ENCODE measurements around the gene CCR7.

CCR7 gene

DNA sequence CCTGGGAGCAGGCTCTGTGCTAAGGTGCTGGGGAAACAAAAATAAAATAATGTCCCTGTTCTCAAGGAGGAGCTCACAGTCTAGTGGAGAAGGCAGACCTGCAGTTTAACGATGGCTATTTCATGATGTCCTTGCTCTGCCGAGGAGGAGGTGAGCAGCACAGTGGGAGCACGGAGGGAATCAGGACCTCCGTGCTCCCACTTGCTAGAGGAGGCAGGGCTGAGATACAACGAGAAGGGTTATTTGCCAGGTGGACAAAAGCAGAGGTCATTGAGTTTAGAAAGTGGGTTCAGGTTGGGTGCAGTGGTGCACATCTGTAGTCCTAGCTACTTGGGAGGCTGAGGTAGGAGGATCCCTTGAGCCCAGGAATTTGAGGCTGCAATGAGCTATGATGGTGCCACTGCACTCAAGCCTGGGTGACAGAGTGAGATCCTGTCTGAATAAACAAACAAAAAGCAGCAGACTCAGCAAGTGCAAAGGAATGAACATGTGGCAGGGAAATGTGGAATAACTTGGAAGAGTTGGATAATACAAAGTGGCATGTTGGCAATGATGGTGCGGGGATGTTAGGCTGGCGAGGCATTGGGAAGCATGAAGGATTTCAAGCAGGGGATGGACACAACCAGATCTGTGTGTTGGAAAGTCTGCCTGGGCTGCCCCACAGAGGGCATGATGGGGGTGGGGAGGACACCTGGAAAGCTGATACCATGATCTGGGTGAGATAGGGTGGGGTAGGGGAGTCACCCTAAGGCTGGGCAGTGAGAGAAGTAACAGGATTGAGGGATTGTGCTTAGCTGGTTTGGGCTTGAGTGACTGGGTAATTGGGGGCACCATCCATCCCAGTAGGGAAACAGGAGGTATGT is 51.0 kb downstream of the CCR7 start:
- DNase-seq = no peak

DNA sequence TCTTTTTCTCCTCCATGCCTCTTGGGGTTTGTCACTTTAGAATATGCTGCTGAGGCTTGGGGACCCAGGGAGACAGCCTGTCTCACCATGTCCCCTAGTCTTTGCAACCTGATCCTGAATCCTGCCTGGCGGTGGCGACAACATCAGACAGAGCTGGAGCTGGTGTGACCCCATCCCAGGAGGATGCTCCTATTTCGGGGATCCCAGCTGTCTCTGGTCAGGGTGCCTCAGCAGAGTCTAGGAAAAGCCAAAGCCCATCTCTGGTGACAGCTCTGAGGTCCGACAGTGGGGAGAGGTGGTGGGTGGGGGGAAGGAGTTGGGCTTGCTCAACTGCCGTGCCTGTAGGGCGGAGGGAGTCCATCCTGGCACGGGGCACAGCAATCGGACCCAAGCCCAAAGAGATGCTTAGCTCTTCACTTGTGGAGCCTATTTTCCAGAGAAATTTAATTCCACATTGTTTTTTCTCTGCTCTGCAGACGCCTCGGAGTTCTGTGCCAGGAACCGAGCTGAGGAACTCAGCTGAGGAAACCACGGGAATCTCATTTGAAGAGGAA is 53.5 kb downstream of the CCR7 start:
- DNase-seq = no peak

DNA sequence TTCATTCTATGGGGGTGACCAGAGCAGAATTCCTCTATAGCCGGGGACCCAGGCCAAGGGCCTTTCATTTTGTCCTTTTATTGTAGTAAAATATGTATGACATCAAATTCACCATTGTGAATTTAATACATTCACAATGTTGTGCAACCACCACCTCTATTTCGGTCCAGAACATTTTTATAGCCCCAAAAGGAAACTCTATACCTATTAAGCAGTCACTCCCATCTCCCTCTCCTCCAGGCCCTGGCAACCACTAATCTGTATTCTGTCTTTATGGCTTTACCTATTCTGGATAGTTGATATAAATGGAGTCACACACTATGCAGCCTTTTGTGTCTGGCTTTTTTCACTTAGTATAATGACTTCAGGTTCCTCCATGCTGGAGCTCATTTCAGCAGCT is 54.1 kb downstream of the CCR7 start:
- DNase-seq = no peak

DNA sequence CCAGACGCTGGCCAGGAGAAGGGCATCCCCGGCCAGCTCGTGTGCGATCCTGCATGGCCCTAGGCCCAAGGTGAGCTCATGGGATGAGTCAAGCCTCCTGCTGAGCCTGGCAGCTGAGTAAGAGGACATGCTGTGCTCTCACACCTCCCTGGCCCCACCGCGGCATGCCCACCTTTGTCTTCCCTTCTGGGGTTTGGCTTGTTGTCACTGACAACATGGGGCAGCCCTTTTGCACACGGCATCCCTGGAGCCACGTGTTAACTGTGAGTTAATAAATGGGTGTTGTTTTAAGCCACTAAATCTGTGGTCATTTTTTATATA is 55.0 kb downstream of the CCR7 start:
- DNase-seq = no peak

DNA sequence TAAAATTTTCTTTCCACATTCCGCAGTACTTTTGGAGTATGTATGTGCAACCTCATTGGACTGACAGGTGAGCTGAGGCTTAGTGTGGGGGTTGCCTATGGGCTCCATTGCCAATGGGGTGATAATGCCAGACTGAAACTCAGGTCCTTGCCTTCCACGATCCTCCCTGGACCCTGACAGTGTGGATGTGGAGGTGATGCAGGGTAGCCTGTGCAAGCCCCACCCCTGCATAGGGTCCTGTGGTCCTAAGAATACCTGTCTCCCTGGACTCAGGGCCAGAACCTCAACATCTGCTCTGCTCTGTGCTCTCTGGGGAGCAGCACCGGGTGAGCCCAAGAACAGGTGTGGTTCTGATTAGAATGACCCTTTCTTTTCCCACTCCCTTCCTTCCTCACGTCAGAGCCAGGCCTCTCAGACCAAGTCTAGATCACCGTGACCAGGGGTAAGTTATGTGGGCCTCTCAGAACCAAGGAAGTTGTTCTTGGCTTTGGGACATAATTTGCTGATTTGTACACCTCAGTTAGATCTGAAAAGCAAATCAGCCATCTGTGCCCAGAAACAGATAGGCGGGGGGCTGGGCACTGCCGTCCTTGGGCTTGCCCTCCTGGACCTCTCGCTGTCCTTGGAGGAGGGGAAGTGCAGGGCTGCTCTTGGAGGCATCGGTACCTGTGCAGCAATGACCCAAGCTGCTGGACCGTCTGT is 55.5 kb downstream of the CCR7 start:
- no peak for DNase-seq

DNA sequence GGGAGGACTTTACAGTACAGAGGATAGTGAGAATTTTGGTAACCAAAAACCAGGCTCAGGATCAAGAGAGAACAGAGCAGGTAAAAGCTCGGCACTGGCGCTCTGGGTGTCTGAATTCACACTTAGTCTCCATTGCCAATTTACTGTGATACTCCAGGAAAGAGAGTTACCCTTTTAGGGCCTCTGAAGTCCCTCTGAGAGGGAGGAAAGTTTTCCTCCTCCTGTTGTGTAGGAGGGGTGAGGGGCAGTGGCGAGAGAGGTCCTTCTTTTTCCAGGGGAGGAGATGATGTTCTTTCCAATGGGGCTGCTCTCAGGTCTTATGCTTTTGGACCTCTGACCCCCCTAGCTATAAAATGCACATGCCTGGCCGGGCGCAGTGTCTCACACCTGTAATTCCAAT is 58.5 kb downstream of the CCR7 start:
- no peak for DNase-seq

Measured in HCEC 1CT (cell line).